Activated CD8-positive, alpha-beta memory T cell treated with anti-CD3 and anti-CD28 coated beads, Interleukin-2, amount 10 ng/mL, durations not matched to agents 7 days and 5 days (primary cell): ENCODE data around the gene CIC. TPM values are rescaled to one million over a fixed set of nuclear protein-coding genes. Genes with fewer than 3 reads are reported as not detected.

Experiments
- ATAC-seq: fragments of 150-1000 bp; cut with Tn5 transposase; one replicate; pipeline ENCODE4 v1.10.0; 2021; ENCODE audit warnings: moderate library complexity
- CTCF ChIA-PET: fragments of 350-600 bp; sonication (Branson Sonifier 250); formaldehyde crosslinking; loops from one replicate; lab custom pipeline; 2021; ENCODE audit warnings: antibody characterized with exemption; lab: Charles Lee
- DNase-seq: peaks from one replicate; pipeline ENCODE4 v3.0.0-alpha.2; 2020
- H3K27ac Mint-ChIP-seq: one replicate; pipeline ENCODE4 v1.8.0; 2021; ENCODE audit warnings: mild to moderate bottlenecking, mixed read lengths
- H3K27me3 Mint-ChIP-seq: one replicate; pipeline ENCODE4 v1.8.0; 2021; ENCODE audit warnings: mixed read lengths
- H3K36me3 Mint-ChIP-seq: one replicate; pipeline ENCODE4 v1.8.0; 2021; ENCODE audit warnings: mild to moderate bottlenecking, mixed read lengths
- H3K4me1 Mint-ChIP-seq: one replicate; pipeline ENCODE4 v1.8.0; 2021; ENCODE audit warnings: mixed read lengths
- H3K4me3 Mint-ChIP-seq: one replicate; pipeline ENCODE4 v1.8.0; 2021; ENCODE audit warnings: mild to moderate bottlenecking, moderate library complexity, mixed read lengths
- H3K9me3 Mint-ChIP-seq: one replicate; pipeline ENCODE4 v1.8.0; 2022; ENCODE audit warnings: low read depth, mixed read lengths
- total RNA-seq, 2 experiments: library from RNA; stranded (reverse); gene quantifications; one replicate each; pipeline ENCODE4 v1.2.3, GENCODE V29; 2021

Gene CIC
- total RNA-seq, 2 experiments from 2014 or later = 67.3 to 77.3 TPM

GRCh38 chr19:42233106-42233505 is 35.9 kb upstream of the CIC start:
- DNase-seq = no peak
- H3K27ac Mint-ChIP-seq = no peak overlapping the region
- H3K4me1 Mint-ChIP-seq = peaks cover 5% of the 10 kb centered on the region
- H3K36me3 Mint-ChIP-seq = peaks cover 47% of the 10 kb centered on the region
- H3K27me3 Mint-ChIP-seq = no peaks in the 10 kb centered on the region
- no peaks in the 10 kb centered on the region for H3K9me3 Mint-ChIP-seq
- CTCF ChIA-PET = interaction anchor here (0.7 to 2.0 kb wide), 4 partner anchors 11 to 125 kb away, joined by 4 to 14 read pairs (median 5); partner anchors contain the start of gene GSK3A
- no peak for ATAC-seq
- H3K4me3 Mint-ChIP-seq = no peak overlapping the region

GRCh38 chr19:42233678-42234292 is 35.3 kb upstream of the CIC start:
- Mint-ChIP-seq H3K36me3 (peaks cover 46% of the 10 kb centered on the region), H3K9me3 (no peaks in the 10 kb centered on the region), H3K4me1 (peaks cover 3% of the 10 kb centered on the region), H3K4me3 (no peak overlapping the region), H3K27ac (no peak overlapping the region), H3K27me3 (no peaks in the 10 kb centered on the region)
- CTCF ChIA-PET = interaction anchor here (0.5 to 2.0 kb wide), 7 partner anchors 10 to 125 kb away, joined by 3 to 14 read pairs (median 4); partner anchors contain the start of gene GSK3A
- no peak for DNase-seq
- no peak for ATAC-seq

DNA sequence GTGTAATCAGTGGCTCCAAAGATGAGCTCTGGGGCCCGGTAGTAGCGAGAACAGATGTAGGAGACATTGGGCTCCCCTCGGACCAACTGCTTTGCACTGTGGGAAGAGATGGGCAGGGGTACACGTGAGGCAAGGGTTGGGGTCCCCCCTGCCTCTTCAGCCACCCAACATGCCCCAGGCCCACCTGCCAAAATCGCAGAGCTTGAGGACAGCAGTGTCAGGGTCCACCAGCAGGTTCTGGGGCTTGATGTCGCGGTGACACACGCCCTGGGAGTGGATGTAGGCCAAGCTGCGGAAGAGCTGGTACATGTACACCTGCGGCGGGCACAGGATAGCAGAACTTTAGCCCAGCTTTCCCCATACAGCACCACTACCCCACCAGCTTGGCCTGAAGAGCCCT is 34.7 kb upstream of the CIC start:
- H3K4me3 Mint-ChIP-seq = no peak overlapping the region
- CTCF ChIA-PET = interaction anchor here (1.0 to 2.0 kb wide), 4 partner anchors 9 to 101 kb away, joined by 3 to 14 read pairs (median 4); partner anchors contain the start of gene GSK3A
- H3K4me1 Mint-ChIP-seq = peaks cover 5% of the 10 kb centered on the region
- no peaks in the 10 kb centered on the region for H3K9me3 Mint-ChIP-seq
- no peak overlapping the region for H3K27ac Mint-ChIP-seq
- no peaks in the 10 kb centered on the region for H3K27me3 Mint-ChIP-seq
- DNase-seq (no peak), ATAC-seq (no peak)
- peaks cover 48% of the 10 kb centered on the region for H3K36me3 Mint-ChIP-seq

DNA sequence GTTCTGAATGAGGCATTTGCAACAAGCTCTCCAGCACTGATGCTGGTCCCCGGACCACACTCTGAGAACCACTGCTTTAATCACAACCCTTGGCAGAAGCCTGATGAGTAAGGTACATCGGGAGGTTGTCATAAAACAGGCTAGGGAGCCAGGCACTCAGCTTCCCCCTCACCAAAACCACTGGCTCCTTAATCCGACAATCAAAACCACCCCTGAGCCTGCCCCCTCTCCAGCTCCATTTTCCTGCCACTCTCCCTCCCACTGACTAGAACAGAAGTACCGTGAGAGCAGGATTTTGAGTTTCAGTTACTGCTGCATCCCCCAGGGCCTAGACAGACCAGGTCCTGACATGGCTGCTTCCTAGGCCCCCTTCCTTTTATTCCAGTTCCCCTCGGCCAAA is 33.9 kb upstream of the CIC start:
- DNase-seq (no peak), ATAC-seq (no peak)
- CTCF ChIA-PET = interaction anchor here (1.5 kb wide), 1 partner anchor 10 kb away, joined by 5 read pairs; no protein-coding TSS in a partner anchor
- no peaks in the 10 kb centered on the region for H3K27me3 Mint-ChIP-seq
- H3K27ac Mint-ChIP-seq = no peak overlapping the region
- H3K36me3 Mint-ChIP-seq = peaks cover 50% of the 10 kb centered on the region
- H3K4me1 Mint-ChIP-seq = peaks cover 13% of the 10 kb centered on the region
- H3K9me3 Mint-ChIP-seq = no peaks in the 10 kb centered on the region
- no peak overlapping the region for H3K4me3 Mint-ChIP-seq

- Mint-ChIP-seq H3K4me1 (peaks cover 29% of the 10 kb centered on the region), H3K4me3 (no peak overlapping the region), H3K9me3 (no peaks in the 10 kb centered on the region), H3K27me3 (no peaks in the 10 kb centered on the region), H3K27ac (no peak overlapping the region), H3K36me3 (peaks cover 29% of the 10 kb centered on the region)
- no peak for ATAC-seq
- CTCF ChIA-PET = interaction anchor here (0.9 to 4.9 kb wide), 5 partner anchors 10 to 131 kb away, joined by 4 to 23 read pairs (median 4); no protein-coding TSS in a partner anchor
- no peak for DNase-seq
Observed at GRCh38 chr19:42239544-42240220, 29.4 kb upstream of the CIC start.

GRCh38 chr19:42241279-42241678 is 27.8 kb upstream of the CIC start:
- H3K4me1 Mint-ChIP-seq = peaks cover 37% of the 10 kb centered on the region

GRCh38 chr19:42242069-42242511 is 27.0 kb upstream of the CIC start:
- peaks cover 15% of the 10 kb centered on the region for H3K36me3 Mint-ChIP-seq
- H3K27ac Mint-ChIP-seq = peak overlapping the region; percentile 84
- H3K4me1 Mint-ChIP-seq = peaks cover 37% of the 10 kb centered on the region
- DNase-seq = peak; percentile 59
- peak overlapping the region; percentile 90 for H3K4me3 Mint-ChIP-seq
- ATAC-seq = no peak
- no peaks in the 10 kb centered on the region for H3K9me3 Mint-ChIP-seq
- H3K27me3 Mint-ChIP-seq = no peaks in the 10 kb centered on the region
- CTCF ChIA-PET = interaction anchor here (0.7 to 6.9 kb wide), 19 partner anchors 8 to 199 kb away, joined by 3 to 87 read pairs (median 6); partner anchors contain the start of genes CIC, DEDD2, POU2F2 and ZNF526

More at GRCh38 chr19:42241279-42241678, 27.8 kb upstream of the CIC start:
- ATAC-seq (no peak), DNase-seq (no peak)
- CTCF ChIA-PET = interaction anchor here (1.5 to 4.9 kb wide), 5 partner anchors 42 to 133 kb away, joined by 5 to 23 read pairs (median 5); partner anchors contain the start of gene POU2F2
- peak overlapping the region; percentile 90 for H3K4me3 Mint-ChIP-seq
- peaks cover 21% of the 10 kb centered on the region for H3K36me3 Mint-ChIP-seq
- no peaks in the 10 kb centered on the region for H3K27me3 Mint-ChIP-seq
- H3K9me3 Mint-ChIP-seq = no peaks in the 10 kb centered on the region
- H3K27ac Mint-ChIP-seq = peak overlapping the region; percentile 84

DNA sequence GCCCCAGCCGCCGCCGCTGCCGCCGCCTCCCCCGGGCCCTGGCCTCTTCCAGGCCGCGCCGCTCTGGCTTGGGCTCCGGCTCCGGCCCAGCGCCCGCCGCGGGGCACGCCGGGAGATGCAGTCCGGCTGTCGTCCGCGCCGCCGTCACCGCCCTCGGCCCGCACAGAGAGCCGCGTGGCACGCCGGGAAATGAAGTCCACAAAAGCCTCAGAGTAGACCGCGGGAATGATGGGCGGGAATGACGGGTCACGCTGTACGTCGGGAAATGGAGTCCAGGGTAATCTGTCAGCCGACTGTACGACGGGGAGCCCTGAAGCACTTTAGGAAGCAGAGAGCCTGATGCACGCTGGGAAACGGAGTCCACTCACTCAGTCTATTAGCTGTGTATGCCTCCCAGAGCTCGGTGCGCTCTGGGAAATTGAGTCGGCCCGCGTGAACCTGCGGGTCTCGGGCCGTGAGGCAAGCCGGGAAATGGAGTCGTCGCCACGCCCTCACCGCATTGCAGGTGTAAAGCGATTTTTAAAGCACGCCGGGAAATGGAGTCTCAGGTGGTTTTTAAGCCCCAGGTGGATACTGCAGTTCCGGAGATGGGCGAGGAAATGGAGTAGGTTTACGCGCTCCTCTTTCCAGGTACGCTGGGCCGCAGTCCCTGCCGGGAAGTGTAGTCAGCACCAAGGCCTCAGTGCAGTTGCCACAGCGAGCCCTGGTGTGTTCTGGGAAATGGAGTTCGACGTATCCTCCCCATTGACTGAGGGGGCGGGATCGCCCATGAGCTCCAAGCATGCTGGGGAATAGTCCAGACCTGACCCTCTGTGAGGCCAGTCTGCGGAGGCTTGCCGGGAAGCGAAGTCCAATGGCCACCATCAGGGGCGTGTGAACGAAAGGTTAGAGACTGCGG is 26.3 kb upstream of the CIC start, which contains the start of gene GSK3A:
Gene GSK3A (minus strand): TSS at position 91 of the 898 bp plus-strand sequence. CDS start 137 bp downstream, outside the sequence.
- H3K27ac Mint-ChIP-seq = peak within 1 kb of the TSS; percentile 95
- no peaks in the 10 kb centered on the region for H3K27me3 Mint-ChIP-seq
- DNase-seq (peak; percentile 98), ATAC-seq (peak; percentile 79)
- peaks cover 15% of the 10 kb centered on the region for H3K36me3 Mint-ChIP-seq
- no peaks in the 10 kb centered on the region for H3K9me3 Mint-ChIP-seq
- peak within 1 kb of the TSS; percentile 90 for H3K4me3 Mint-ChIP-seq
- H3K4me1 Mint-ChIP-seq = peaks cover 37% of the 10 kb centered on the region
- CTCF ChIA-PET = interaction anchor here (0.6 to 6.9 kb wide), 28 partner anchors 9 to 448 kb away, joined by 3 to 87 read pairs (median 4); partner anchors contain the start of genes CIC, DEDD2, POU2F2 and ZNF526

DNA sequence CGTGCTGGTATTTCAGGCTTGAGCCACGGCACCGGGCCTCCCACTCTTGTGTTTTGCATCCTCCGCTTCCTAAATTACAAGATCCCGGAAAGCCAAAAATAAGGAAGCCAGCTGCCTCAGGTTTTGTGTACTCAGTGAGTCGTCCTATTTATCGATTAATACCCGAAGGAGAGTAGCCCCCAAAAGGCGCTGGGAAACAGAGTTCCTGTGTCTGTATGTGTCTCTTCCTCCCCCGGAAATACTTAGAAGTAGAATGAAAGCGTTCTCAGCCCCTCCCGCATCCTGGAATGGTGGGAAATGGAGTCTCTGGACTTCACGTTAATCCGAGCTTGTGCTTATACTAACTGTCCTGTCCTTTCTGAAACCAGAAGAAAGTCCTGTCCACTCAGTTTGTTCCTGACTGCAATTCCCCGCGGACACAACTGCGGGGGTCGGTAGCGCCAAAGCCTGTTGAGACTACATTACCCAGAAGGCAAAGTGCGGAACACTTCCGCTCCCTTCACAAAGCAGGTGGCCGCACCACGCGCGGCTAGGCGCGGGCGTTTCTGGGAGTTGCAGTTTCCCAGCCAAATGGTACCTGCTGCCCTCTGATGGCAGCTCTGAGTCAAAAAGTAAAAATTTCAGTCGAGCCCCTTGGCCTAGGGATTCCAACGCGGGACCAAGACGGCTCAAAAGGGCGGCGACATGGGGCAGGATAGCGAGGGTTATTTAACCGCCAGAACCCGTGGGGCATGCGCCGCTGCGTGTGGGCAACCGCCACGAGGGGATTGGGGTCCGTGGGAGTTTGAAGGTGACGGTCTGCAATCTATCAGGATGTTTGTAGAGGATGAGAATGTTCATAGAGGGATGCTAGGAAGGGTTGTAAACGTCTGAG is 24.5 kb upstream of the CIC start:
- CTCF ChIA-PET = interaction anchor here (0.8 to 6.9 kb wide), 20 partner anchors 9 to 144 kb away, joined by 3 to 87 read pairs (median 5); partner anchors contain the start of genes DEDD2, ERF and PAFAH1B3
- ATAC-seq = peak; percentile 56
- peak; percentile 97 for DNase-seq
- Mint-ChIP-seq H3K36me3 (peaks cover 10% of the 10 kb centered on the region), H3K4me3 (peak overlapping the region; percentile 90), H3K4me1 (peaks cover 30% of the 10 kb centered on the region), H3K9me3 (no peaks in the 10 kb centered on the region), H3K27me3 (no peaks in the 10 kb centered on the region), H3K27ac (peak overlapping the region; percentile 95)

DNA sequence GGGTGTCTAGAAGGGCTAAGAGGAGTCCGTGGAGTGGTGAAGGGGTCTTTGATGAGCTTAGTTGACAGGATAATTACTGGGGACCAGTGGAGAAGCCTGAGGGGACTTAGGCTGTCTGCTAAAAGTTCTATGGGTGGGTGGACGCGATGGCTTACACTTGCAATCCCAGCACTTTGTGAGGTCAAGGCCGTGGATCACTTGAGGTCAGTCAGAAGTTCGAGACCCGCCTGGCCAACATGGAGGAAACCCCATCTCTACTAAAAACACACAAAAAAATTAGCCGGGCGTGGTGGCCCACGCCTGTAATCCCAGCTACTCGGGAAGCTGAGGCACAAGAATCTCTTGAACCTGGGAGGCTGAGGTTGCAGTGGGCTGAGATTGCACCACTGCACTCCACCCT is 23.8 kb upstream of the CIC start:
- H3K27me3 Mint-ChIP-seq = no peaks in the 10 kb centered on the region
- ATAC-seq = no peak
- H3K27ac Mint-ChIP-seq = peak overlapping the region; percentile 95
- no peak for DNase-seq
- peaks cover 24% of the 10 kb centered on the region for H3K4me1 Mint-ChIP-seq
- peaks cover 7% of the 10 kb centered on the region for H3K36me3 Mint-ChIP-seq
- H3K9me3 Mint-ChIP-seq = no peaks in the 10 kb centered on the region
- peak overlapping the region; percentile 90 for H3K4me3 Mint-ChIP-seq
- CTCF ChIA-PET = interaction anchor here (0.8 to 6.9 kb wide), 18 partner anchors 9 to 145 kb away, joined by 3 to 87 read pairs (median 5); partner anchors contain the start of genes DEDD2, ERF and PAFAH1B3

- CTCF ChIA-PET = interaction anchor here (0.9 to 6.9 kb wide), 9 partner anchors 10 to 114 kb away, joined by 3 to 87 read pairs (median 4); partner anchors contain the start of genes CIC and PRR19
- no peak for DNase-seq
- H3K36me3 Mint-ChIP-seq = peaks cover 3% of the 10 kb centered on the region
Observed at GRCh38 chr19:42246143-42246921, 22.7 kb upstream of the CIC start.

More at GRCh38 chr19:42246143-42246921, 22.7 kb upstream of the CIC start:
- ATAC-seq = no peak
- H3K27me3 Mint-ChIP-seq = no peaks in the 10 kb centered on the region
- no peak overlapping the region for H3K27ac Mint-ChIP-seq
- H3K9me3 Mint-ChIP-seq = no peaks in the 10 kb centered on the region
- H3K4me1 Mint-ChIP-seq = peaks cover 20% of the 10 kb centered on the region
- H3K4me3 Mint-ChIP-seq = no peak overlapping the region
